Stimulated activated CD4-positive, alpha-beta T cell treated with anti-CD3 and anti-CD28 coated beads, TNF-alpha, amount 100 ng/mL, for 4 hours (primary cell): Measurements from ENCODE around the gene HAO1.
"Not testable (repeated sequence)": the region's sequence is repeated elsewhere in the genome, so short reads cannot be mapped to it uniquely, and the experiment has no call there.

Experiments used
- DNase-seq, 3 experiments: peaks; one replicate each; pipeline ENCODE4 v3.0.0-alpha.2; 2020; ENCODE audit warnings: low read depth in 3 of 3

Gene HAO1

DNA sequence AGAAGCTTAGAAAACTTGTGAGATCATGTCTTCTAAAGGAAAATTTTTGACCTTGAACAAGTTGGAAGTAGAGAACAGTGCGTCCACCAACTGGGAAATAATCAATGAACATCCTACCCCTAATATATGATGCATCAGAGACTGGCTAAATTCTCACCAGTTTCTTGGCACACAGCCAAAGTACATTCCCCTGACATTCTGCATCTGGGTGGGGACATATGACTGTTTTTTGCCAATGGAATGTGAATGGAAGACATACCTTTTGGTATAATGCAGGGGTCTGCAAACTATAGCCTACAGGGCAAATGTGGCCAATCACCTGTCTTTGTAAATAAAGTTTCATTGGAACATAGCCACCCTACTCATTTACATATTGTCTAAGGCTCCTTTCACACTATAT lies 84.7 kb downstream of the HAO1 start:
- DNase-seq: no peak

DNA sequence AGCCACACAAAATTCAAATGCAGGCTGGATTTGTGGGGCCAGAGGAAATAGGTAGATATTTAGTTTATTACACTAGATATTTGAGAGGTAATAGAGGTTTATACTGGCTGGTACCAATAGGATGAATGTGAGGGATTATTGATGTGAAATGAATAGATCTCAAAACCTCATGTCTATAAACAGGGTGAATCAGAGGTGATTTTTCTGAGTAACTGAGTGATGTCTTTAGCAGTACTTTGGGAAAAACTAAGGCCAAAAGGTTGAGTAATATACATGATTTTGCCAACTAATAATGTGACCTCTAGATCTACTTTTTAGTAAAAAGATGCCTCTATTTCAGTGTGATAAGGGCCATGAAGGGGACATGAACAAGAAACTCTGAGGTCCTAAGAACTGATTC lies 86.8 kb downstream of the HAO1 start:
- DNase-seq: no peak

DNA sequence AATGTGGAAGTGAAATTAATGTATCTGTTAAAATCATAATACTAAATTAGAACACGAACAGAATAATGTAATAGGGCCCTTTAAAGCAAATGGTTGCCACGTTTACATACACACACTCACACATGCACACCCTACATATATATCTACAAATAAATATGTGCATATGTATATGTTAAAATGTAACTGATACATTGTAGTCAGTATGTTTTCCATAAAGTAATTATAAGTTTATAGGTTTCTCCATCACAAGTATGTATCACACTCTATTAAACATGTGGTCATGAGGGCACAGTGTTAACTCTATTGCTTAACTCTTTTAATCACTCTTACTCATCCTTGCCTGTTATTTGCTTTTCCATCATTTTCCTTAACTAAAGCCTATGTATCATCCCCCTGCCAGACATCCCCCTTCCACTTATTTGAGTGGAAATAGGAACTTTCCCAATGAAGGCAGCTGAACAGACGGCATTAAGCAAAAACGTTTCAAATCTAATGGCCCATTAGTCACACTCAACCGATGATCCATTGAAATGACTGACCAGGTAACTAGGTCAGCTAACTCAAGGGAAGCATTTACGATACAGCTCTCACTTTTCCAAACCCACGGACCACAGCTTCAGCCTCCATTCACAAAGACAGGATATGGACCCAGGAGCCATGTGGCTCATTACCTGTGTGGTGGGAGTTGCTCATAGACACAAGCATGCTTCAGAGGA lies 89.3 kb downstream of the HAO1 start:
- no peak for DNase-seq

- no peak for DNase-seq
Measured at GRCh38 chr20:7849675-7850074, 90.6 kb downstream of the HAO1 start.

DNA sequence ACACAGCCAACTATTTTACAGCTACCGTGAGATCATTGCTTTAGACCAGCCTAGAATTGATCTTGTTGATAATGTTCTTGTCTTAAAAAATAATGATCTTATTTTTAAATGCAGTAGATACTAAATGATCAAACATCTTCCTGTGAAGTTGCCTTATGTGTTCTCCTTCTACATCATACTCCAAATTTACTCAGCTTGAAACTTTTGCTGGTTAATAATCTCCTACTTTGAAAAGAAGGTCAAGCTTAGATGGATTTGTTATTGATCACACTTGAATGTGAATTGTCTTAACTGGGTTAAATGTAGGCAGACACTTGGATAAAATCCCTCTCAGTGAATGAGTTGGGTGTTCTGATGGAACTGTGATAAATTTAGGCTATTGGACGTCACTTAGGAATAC lies 91.9 kb downstream of the HAO1 start:
- no peak for DNase-seq

DNA sequence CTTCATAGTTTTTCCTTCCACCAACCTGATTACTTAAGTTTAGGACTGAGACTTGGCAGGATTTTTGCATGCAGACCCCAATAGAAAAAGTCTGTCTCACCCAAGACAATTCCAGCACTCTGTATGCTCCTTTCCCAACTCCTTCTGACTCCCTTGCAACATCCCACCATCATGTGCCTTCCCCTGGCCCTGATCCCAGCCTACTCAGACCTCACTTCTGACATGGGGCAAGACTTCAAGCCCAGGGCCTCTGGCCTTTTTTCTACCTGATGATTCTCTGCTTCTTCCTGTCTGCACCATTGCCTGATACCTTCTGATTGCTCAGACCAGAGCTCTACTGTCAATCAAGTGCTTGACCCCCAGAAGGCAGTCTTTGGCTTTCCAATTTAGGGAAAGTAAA lies 96.6 kb downstream of the HAO1 start:
- no peak for DNase-seq

DNA sequence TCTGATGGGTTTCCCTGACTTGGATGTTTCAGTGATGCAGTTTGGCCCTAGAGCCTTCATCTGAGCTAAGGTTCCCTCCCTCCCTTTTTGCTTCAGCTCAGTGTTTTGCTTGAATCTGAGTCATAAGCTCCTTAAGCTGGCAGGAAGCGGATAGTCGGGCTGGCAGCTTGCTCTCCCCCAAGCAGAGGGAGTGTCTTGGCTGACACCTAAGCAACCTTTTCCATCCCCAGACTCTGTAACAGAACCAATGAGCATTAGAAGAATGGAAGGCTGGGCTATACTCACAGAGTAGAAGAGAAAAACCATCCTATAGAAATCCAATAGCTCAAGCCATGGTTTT lies 98.3 kb downstream of the HAO1 start:
- no peak for DNase-seq

DNA sequence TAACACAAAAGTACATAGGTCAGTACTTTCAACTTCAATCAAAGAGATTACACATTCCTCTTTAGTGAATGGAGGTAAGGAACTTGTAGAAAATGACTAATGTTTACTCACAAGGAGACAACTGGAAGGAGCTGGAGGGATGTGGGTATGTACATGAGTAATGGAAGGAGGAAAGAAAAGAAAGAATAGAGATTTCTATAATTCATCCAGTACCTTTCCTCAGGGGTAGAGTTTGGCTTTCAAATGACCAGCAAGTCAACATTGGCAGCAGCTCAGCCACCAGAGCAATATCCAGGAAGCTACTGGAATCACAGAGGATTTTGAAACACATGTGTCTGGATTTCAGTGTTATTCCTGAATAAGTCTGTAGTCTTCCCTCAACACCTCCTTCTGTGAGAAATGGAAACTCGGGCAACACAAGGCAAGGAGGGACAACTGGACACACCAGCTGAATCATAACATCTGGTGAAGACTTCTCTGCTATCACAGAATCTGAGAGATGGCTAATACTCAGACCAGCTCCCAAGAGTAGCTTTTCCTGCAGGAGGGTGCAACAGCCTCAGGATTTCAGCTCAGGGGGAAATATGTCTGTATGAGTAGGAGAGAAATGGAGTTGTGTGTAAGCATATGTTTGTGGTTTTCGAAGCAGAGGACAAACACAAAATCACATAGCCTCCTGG lies 98.8 kb downstream of the HAO1 start:
- no peak for DNase-seq

- DNase-seq: no peak
Measured at GRCh38 chr20:7836076-7836475, 104.2 kb downstream of the HAO1 start.

DNA sequence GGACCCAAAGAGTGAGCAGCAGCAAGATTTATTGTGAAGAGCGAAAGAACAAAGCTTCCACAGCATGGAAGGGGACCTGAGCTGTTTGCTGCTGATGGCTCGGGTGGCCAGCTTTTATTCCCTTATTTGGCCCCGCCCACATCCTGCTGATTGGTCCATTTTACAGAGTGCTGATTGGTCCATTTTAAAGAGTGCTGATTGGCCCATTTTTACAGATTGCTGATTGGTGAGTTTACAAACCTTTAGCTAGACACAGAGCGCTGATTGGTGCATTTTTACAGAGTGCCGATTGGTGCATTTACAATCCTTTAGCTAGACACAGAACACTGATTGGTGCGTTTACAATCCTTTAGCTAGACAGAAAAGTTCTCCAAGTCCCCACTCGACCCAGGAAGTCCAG lies 105.8 kb downstream of the HAO1 start:
- DNase-seq: not testable (repeated sequence)
